Calu3 (cell line): ENCODE results near the gene CBLN3. TPM values are rescaled to one million over a fixed set of nuclear protein-coding genes. Genes with fewer than 3 reads are reported as not detected.

Experiments
- BruUV-seq: library from RNA; stranded (reverse); fragments of 400-500 nt; replicated peaks from 2 replicates; lab custom pipeline; 2021; lab: Mats Ljungman, UMichigan
- CTCF ChIA-PET: fragments of 300-600 bp; sonication (Branson Sonifier 250); formaldehyde crosslinking; loops from one replicate; lab custom pipeline; 2022; ENCODE audit warnings: antibody characterized with exemption; lab: Charles Lee
- DNase-seq: peaks from one replicate; pipeline ENCODE4 v3.0.0; 2022
- H3K27ac Mint-ChIP-seq: one replicate; pipeline ENCODE4 v1.8.0; 2022; ENCODE audit warnings: mixed read lengths; ENCODE audit not compliant: unreplicated experiment
- H3K27me3 Mint-ChIP-seq: one replicate; pipeline ENCODE4 v1.8.0; 2022; ENCODE audit warnings: mixed read lengths; ENCODE audit not compliant: unreplicated experiment
- H3K36me3 Mint-ChIP-seq: one replicate; pipeline ENCODE4 v1.8.0; 2022; ENCODE audit warnings: mild to moderate bottlenecking, moderate library complexity, mixed read lengths; ENCODE audit not compliant: insufficient read depth, unreplicated experiment
- H3K4me1 Mint-ChIP-seq: one replicate; pipeline ENCODE4 v1.8.0; 2022; ENCODE audit warnings: mild to moderate bottlenecking, low read depth, mixed read lengths; ENCODE audit not compliant: unreplicated experiment
- H3K4me3 Mint-ChIP-seq: one replicate; pipeline ENCODE4 v1.8.0; 2022; ENCODE audit warnings: mild to moderate bottlenecking, low read depth, moderate library complexity, mixed read lengths; ENCODE audit not compliant: unreplicated experiment
- H3K9me3 Mint-ChIP-seq: one replicate; pipeline ENCODE4 v1.8.0; 2022; ENCODE audit warnings: low read depth, mixed read lengths; ENCODE audit not compliant: unreplicated experiment
- intact Hi-C: fragments of 100-400 bp; cut with micrococcal nuclease; formaldehyde crosslinking; loops from one replicate; pipeline ENCODE4 v1.10.0; 2022; ENCODE audit not compliant: unreplicated experiment
- total RNA-seq: library from RNA; stranded (reverse); gene quantifications from 2 replicates; pipeline ENCODE4 v1.2.3, GENCODE V29; 2022
- TF ChIP-seq, protein P1 (sequence below): fragments of 200-600 bp; IDR thresholded peaks from one replicate; pipeline ENCODE4 v1.8.0; 2022; ENCODE audit warnings: antibody characterized with exemption; ENCODE audit not compliant: unreplicated experiment

CBLN3 gene
- total RNA-seq, 1 experiment from 2014 or later: 0.99 TPM

DNA sequence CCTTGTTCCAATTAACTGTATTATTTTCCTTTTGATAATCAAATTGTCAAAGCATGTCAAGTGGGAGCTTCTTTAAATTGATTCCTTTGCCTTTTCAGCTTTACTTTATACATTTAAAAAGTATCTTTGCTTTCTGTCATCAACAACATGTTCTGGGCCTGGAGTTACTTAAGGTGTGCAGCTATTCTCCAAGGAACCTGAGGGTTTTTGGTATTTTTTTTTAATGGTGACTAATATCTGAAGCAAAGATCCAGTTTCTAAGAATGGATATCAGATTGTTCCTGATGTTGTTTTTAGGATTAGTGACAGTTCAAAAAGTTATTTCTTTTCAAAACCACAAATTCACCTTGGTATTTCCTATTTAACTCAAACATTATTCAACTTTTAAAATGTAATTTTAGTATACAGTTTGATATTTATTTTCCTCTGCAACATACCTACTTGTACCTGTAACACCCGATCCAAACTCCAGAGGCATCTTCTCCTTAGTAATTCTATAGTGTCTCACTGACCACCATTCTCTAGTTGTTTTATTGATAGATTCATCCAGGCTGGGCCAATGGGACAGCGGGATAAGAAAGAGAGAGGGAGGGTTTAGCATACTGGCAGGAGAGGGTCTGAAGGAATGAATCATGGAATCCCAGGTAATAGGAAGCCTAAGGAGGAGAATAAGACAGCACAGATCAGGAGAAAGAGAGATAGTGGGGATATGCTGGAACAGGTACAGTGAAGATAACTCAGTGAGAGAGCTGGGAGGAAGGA, 3.1 kb downstream of the CBLN3 start:
- intact Hi-C loops: no loop called here
- H3K9me3 Mint-ChIP-seq: no peaks in the 10 kb centered on the region
- peak overlapping the region; percentile 50 for H3K27ac Mint-ChIP-seq
- no peaks in the 10 kb centered on the region for H3K27me3 Mint-ChIP-seq
- peaks cover 23% of the 10 kb centered on the region for H3K36me3 Mint-ChIP-seq
- CTCF ChIA-PET: interaction anchor here (2.7 kb wide), 1 partner anchor 61 kb away, joined by 9 read pairs; no protein-coding TSS in a partner anchor
- H3K4me3 Mint-ChIP-seq: no peak overlapping the region
- peaks cover 35% of the 10 kb centered on the region for H3K4me1 Mint-ChIP-seq
- TF ChIP-seq, protein P1, sequence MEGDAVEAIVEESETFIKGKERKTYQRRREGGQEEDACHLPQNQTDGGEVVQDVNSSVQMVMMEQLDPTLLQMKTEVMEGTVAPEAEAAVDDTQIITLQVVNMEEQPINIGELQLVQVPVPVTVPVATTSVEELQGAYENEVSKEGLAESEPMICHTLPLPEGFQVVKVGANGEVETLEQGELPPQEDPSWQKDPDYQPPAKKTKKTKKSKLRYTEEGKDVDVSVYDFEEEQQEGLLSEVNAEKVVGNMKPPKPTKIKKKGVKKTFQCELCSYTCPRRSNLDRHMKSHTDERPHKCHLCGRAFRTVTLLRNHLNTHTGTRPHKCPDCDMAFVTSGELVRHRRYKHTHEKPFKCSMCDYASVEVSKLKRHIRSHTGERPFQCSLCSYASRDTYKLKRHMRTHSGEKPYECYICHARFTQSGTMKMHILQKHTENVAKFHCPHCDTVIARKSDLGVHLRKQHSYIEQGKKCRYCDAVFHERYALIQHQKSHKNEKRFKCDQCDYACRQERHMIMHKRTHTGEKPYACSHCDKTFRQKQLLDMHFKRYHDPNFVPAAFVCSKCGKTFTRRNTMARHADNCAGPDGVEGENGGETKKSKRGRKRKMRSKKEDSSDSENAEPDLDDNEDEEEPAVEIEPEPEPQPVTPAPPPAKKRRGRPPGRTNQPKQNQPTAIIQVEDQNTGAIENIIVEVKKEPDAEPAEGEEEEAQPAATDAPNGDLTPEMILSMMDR: no peak
- no peak for DNase-seq
- BruUV-seq: no TSS peak

DNA sequence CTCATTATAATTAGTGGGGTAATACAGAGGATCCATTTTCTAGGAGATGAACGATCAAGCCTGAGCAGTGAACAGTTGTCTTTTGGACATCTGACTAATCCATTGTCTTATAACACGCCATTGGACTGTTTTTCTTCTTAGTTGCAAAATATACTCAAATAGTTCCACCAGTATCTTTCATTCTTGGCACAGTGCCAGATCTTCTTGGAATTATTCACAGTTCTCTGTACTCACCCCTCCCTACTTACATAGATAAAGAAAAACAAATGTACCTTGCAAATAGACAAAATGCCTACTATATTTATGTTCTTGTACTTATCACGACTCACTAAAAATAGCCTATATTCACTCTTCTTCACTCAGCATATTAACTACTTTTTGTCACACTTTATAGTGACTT, 3.8 kb downstream of the CBLN3 start:
- no TSS peak for BruUV-seq
- Mint-ChIP-seq H3K27me3 (no peaks in the 10 kb centered on the region), H3K27ac (peak overlapping the region; percentile 50), H3K36me3 (peaks cover 16% of the 10 kb centered on the region), H3K4me1 (peaks cover 32% of the 10 kb centered on the region), H3K4me3 (no peak overlapping the region), H3K9me3 (no peaks in the 10 kb centered on the region)
- TF ChIP-seq, protein P1: no peak
- DNase-seq: no peak
- CTCF ChIA-PET: interaction anchor here (1.1 to 2.7 kb wide), 2 partner anchors 60 to 92 kb away, joined by 5 to 9 read pairs; no protein-coding TSS in a partner anchor
- intact Hi-C loops: no loop called here

DNA sequence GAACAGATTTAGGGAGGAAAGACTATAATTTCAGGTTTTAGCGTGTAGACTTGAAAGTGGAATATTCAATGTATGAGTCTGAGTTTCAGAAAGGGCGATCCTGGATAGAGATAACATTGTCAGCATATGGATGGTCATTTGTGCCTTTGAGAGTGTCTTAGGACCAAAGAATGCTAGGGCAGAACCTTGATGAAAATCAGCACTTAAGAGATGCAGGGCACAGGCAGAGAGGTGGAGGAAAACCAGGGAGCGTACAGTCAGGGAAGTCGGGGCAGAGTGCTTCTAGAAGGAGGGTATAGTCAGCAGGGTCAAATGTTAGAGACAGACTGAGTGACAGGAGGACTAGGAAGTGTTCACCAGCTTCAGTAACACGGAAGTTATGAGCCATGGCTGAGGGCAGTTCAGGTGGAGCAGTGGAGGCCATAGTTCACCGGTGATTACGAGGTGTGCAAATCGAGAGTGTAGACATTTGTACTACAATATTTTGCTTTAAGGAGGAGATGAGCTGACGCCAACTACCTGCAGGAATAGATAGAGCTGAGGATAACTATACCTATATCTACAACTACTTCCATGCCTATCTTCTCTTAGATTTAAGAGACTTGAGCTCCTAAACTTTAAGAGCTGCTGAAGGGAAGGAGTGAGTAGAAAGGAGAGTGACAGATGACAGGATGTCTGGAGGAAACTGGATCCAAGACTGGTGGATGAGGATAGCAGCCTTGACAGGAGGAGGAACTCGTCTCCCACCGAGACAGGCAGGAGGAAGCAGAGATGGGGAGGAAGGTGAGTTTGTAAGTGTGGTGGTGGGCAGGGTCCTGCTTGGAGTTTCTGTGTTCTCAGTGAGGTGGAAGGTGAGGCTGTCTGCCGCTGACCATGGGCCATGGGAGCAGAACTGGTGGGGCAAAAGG, 6.5 kb downstream of the CBLN3 start:
- intact Hi-C loops: no loop called here
- Mint-ChIP-seq H3K36me3 (no peaks in the 10 kb centered on the region), H3K27ac (no peak overlapping the region), H3K9me3 (no peaks in the 10 kb centered on the region), H3K4me3 (no peak overlapping the region), H3K27me3 (no peaks in the 10 kb centered on the region), H3K4me1 (peaks cover 35% of the 10 kb centered on the region)
- BruUV-seq: no TSS peak
- DNase-seq: no peak
- TF ChIP-seq, protein P1: no peak
- CTCF ChIA-PET: interaction anchor here (1.3 to 1.8 kb wide), 2 partner anchors 9 to 90 kb away, joined by 3 to 6 read pairs; no protein-coding TSS in a partner anchor

DNA sequence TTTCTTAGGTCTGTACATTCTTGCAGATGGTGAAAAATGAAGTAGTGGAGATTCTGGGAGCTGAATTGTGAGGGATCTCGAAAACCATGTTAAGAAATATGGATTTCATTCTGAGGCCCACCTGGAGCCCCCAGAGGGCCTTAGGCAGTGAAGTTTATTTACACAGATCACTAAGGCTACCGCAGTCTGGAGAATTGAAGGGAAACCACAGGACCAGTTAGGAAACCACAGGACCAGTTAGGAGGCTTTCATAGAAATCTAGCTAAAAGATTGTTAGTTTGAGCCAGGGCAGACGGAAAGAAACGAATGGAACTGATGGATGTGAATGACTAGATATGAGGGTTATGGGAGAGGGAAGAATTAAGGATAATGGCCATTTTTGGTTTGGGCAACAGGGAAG, 7.2 kb downstream of the CBLN3 start:
- Mint-ChIP-seq H3K27me3 (no peaks in the 10 kb centered on the region), H3K27ac (no peak overlapping the region), H3K4me3 (no peak overlapping the region), H3K9me3 (no peaks in the 10 kb centered on the region), H3K4me1 (peaks cover 35% of the 10 kb centered on the region), H3K36me3 (no peaks in the 10 kb centered on the region)
- DNase-seq: no peak
- no TSS peak for BruUV-seq
- intact Hi-C loops: no loop called here
- CTCF ChIA-PET: interaction anchor here (1.3 to 1.8 kb wide), 2 partner anchors 9 to 89 kb away, joined by 3 to 6 read pairs; no protein-coding TSS in a partner anchor
- TF ChIP-seq, protein P1: no peak
